NCI-H128 (cell line): Measurements from ENCODE around the gene FAM184A.
"Not testable (repeated sequence)": the region's sequence is repeated elsewhere in the genome, so short reads cannot be mapped to it uniquely, and the experiment has no call there.

ENCODE experiments used
- DNase-seq: peaks from one replicate; lab custom pipeline; 2025; ENCODE audit not compliant: unreplicated experiment; lab: John Stamatoyannopoulos, UW

The FAM184A gene

DNA sequence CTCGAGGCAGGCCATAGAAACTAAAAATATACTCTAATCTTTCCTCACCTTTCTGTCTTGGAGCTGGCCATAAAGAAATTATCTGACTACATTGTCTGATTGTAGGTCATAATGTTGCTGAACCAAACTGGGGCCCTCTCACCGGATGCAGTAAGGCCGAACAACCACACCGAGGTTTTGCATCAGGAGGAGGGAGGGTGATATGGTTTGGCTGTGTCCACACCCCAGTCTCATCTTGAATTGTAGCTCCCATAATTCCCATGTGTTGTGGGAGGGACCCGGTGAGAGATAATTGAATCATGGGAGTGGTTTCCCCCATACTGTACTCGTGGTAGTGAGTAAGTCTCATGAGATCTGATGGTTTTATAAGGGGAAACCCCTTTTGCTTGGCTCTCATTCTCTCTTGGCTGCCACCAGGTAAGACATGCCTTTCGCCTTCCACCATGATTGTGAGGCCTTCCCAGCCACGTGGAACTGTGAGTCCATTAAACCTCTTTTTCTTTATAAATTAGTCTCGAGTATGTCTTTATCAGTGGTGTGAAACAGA lies 19.4 kb upstream of the FAM184A start:
- DNase-seq = not testable (repeated sequence)

- no peak for DNase-seq
Observed at GRCh38 chr6:119096721-119097565, 18.5 kb upstream of the FAM184A start.

DNA sequence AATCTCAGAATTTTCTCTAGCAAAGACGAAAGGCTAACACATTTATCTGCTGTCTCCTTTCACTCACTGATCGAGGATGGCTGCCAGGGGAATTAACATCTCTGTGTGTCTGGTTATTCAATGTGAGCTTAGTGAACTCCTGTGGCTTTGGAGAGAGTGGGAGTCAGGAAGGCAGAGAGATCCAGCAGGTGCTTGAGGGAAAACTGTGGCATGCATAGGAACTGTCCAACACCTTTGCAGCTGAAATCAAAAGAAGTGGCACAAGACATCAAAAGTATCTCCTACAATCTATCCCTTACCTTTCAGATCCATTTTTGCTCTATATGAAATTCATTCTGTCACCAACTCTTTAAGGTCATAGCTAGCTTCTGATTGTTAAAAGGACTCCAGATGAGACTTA lies 11.8 kb upstream of the FAM184A start:
- no peak for DNase-seq

DNA sequence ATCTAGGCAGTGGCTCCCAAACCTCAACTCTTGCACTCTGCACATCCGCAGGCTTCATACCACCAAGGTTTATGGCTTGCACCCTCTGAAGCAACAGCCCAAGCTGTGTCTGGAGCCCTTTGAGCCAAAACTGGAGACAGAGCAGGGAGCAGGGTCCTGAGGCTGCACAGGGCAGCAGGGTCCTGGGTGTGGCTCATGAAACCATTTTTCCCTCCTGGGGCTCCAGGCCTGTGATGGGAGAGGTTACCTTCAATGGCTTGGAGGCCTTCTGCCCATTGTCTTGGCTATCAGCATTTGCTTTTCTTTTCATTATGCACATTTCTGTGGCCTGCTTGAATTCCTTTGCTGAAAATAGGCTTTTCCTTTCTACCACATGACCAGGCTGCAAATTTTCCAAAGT lies 6.3 kb upstream of the FAM184A start:
- DNase-seq = no peak

- DNase-seq = no peak
Observed at GRCh38 chr6:119083007-119083406, 4.5 kb upstream of the FAM184A start.

DNA sequence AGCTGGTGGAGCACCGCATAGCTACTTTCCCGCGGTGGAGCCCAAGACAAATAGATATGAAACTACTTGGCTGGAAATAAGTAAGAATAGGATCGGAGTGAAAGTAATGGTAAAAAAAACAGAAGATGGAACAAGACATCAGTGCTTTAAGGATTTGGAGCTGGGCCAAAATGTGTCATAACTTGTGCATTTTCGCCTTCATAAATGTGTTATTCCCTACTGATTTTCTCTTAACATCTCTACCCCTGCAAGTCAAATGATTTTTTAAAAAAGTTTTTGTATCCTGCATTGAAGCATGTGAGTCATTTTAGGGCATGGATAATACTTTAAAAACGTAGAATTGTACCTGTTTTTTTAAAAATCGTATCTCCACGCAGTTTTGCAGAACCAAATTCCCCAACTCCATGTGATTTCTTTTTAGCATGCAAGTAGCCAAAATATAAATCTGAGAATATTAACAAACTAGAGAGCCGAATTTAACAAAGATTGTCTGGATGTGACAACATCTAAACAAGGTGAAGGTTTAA lies 882 bp upstream of the FAM184A start:
- DNase-seq = no peak

- peak; percentile 15 for DNase-seq
Observed at GRCh38 chr6:119077643-119078375, 655 bp downstream of the FAM184A start.

GRCh38 chr6:119077391-119077642 lies 1.1 kb downstream of the FAM184A start:
- no peak for DNase-seq

DNA sequence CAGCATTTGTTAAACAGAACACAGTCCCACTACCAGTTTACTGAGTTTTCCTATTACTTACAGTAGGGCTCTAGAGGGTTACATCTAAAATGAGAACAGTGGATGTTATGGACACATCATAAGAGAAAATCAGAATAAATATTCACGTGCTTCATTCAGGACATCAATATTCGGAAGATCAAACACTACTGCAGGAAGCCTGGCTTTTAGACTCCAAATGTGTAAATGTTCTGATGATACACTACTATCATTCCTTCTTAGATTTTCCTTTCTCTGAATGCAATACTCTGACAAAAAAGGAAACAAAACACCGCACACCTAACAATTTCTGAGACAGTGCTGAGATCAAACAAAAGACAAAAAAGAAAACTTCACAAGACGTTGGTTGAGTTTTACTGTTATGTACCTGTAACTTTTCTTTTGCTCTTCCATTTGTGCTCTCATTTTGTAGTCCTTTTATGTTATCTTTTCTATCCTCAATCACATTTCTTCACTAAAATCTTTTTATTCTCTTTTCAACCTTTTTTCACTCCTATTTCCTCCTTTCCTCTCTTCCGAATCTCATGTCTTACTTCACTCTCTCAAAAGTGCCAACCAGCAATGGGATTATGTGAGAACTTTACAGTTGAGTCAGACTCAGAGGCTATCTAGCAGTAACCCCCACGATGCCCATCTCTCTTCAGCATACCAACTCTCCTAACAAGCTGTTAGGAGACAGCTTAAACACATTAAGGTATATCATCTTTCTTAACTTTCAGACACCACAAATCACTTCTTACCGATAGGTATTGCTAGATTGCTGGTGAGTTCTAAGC lies 1.7 kb downstream of the FAM184A start:
- no peak for DNase-seq

DNA sequence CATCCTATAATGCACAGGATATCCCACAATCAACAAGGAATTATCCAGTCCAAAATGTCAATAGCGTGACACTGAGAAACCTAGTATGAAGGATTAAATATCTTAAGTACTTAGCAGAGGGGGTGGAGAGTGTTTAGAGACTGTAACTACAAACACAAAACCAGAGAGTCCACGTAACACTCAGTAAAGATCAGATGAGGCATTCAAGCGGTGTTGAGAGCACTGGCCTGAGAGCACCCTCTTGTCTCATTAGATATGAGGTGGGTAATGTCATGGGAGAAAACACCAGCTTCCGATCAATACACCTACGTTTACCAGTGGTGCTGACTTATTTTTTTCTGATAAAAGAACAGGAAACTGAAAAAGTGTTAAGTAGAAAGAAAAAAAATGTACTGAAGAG lies 2.3 kb downstream of the FAM184A start:
- no peak for DNase-seq

DNA sequence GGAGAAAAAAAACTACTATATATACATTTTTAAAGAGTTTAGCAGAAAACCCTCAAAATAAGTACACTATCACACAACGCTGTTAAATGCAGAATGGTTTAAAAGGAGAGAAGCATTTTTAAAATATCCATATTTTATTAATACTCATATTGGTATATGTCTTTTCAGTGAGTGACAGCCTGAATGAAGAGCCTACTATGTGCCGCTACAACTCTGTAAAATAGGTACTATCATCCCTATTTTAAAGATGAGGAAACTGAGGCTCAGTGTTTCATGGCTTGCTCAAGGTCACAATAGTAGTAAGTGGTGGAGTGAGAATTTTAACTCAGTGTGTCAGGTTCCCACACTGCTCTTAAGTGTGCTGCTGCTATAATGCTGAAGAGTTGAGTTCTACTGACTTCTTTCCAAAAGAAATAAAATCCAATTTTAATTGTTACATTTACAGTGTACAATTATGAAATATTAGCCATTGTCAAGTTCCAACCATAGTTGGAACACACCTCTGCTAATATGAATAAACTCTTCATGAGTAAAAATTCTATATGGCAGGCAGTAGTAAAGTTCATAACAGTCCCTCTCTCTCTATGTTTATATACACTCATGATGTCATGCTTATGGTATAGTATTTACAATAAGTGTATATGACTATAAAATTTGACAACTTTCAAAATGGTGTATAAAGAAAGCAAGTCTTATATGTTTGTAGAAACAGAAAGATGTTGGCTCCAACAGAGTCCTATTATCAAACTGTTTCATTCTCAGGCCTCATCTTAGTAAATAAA lies 3.1 kb downstream of the FAM184A start:
- DNase-seq = no peak

GRCh38 chr6:119073307-119074051 lies 5.0 kb downstream of the FAM184A start:
- no peak for DNase-seq

- no peak for DNase-seq
Observed at GRCh38 chr6:119071576-119071975, 6.9 kb downstream of the FAM184A start.

- DNase-seq = no peak
Observed at GRCh38 chr6:119067091-119067490, 11.4 kb downstream of the FAM184A start.

GRCh38 chr6:119066517-119066916 lies 11.9 kb downstream of the FAM184A start:
- no peak for DNase-seq

DNA sequence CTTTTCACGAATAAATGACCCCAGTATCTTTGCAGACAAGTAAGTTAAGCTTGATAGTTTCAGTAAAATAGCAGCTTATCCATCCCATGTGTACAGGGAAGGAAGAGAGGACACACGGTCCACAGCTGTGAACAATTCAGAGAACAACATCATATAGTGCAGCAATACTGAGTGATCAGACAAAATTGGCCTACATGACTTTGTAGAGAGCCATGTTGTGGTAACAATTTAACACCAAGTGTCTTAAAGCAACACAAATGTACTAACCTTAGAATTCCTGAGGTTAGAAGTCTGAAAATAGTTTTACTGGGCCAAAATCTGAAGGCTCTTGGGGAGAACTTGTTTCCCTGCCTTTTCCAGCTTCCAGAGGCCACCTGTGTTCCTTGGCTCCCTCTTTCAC lies 12.5 kb downstream of the FAM184A start:
- DNase-seq = no peak

DNA sequence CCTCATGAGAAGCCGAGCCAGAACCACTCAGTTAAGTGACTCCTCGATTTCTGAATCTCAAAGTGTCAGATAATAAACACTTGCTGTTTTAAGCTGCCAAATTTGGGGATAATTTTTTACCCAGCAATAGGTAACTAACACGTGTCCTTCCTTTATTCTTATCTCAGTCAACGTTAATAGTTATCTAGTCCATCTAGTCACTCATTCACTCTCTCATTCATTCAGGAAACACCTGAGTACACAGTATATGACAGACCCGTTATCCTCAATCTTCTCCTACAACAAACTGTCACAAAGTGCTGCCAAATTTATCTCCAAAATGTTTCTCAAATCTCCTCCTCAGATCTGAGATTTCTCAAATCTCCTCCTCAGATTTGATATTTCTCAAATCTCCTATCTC lies 13.1 kb downstream of the FAM184A start:
- no peak for DNase-seq

- no peak for DNase-seq
Observed at GRCh38 chr6:119063491-119063890, 15.0 kb downstream of the FAM184A start.

DNA sequence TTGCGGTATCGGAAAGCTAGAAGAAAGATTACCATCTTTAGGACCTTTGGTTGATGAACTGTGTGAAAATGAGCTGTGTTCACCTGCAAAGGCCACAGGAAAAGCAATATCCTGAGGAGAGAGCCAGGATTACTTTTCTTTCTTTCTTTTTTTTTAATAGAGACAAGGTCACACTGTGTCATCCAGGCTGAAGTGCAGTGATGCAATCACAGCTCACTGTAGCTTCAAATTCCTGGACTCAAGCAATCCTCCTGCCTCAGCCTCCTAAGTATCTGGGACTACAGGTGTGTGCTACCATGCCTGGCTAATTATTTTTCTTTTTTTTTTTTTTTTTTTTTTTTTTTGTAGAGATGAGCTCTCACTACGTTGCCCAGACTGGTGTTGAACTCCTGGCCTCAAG lies 17.2 kb downstream of the FAM184A start:
- no peak for DNase-seq
